Endothelial cell of umbilical vein (primary cell): ENCODE results near the gene SLC10A4. TPM values are rescaled to one million over a fixed set of nuclear protein-coding genes. Genes with fewer than 3 reads are reported as not detected.

Source experiments
- BruUV-seq: library from RNA; stranded (reverse); fragments of 400-500 nt; replicated peaks from 2 replicates; lab custom pipeline; 2021; lab: Mats Ljungman, UMichigan
- CTCF ChIA-PET: fragments of 300-600, 350-600 bp; sonication (Branson Sonifier 250); formaldehyde crosslinking; loops from one replicate; lab custom pipeline; 2021; ENCODE audit warnings: antibody characterized with exemption, inconsistent platforms; lab: Charles Lee
- POLR2A ChIA-PET: fragments of 300-600, 350-600 bp; sonication (Branson Sonifier 250); formaldehyde crosslinking; loops from one replicate; lab custom pipeline; 2021; ENCODE audit warnings: antibody characterized with exemption, inconsistent platforms; lab: Charles Lee
- DNase-seq: peaks from one replicate; pipeline ENCODE4 v3.0.0-alpha.2; 2011; ENCODE audit warnings: low read depth, low spot score
- FAIRE-seq: peaks from 2 replicates; lab custom pipeline; 2011; peaks lifted over from hg19 to GRCh38; lab: Jason Lieb, UNC
- H2AFZ ChIP-seq: 2 replicates; pipeline ENCODE4 v1.6.0; 2012; ENCODE audit warnings: low read depth, low read length, control low read depth, inconsistent platforms
- H3K27ac ChIP-seq: 2 replicates; pipeline ENCODE4 v1.5.1; 2011; ENCODE audit warnings: low read depth, mild to moderate bottlenecking, control low read depth, low read length, moderate library complexity; ENCODE audit not compliant: insufficient read depth
- H3K27me3 ChIP-seq, 2 experiments: 2 replicates each; pipeline versions ENCODE4 v1.6.0 to v1.6.1; 2011; ENCODE audit warnings: low read length in 2 of 2, mixed read lengths in 1 of 2; ENCODE audit not compliant: control insufficient read depth in 2 of 2, insufficient read depth in 2 of 2
- H3K36me3 ChIP-seq, 2 experiments: 2 replicates in 1 of 2; 3 replicates in 1 of 2; pipeline ENCODE4 v1.5.1; 2011; ENCODE audit warnings: low read length in 2 of 2, mild to moderate bottlenecking in 1 of 2, moderate library complexity in 1 of 2; ENCODE audit not compliant: control insufficient read depth in 2 of 2, insufficient read depth in 2 of 2; ENCODE audit errors: extremely low read depth in 1 of 2
- H3K4me1 ChIP-seq: 3 replicates; pipeline ENCODE4 v1.5.1; 2011; ENCODE audit warnings: mild to moderate bottlenecking, low read length; ENCODE audit not compliant: control insufficient read depth, insufficient read depth; ENCODE audit errors: extremely low read depth
- H3K4me2 ChIP-seq: 2 replicates; pipeline ENCODE4 v1.6.1; 2011; ENCODE audit warnings: low read length, control low read depth, mixed read lengths; ENCODE audit not compliant: insufficient read depth
- H3K4me3 ChIP-seq, 3 experiments: fragments of 200-600 bp in 1 of 3; sonication (generic), shearing (Covaris generic) in 1 of 3; replicated peaks in 1 of 3; 2 replicates each; pipeline ENCODE4 v1.5.1; 2011 to 2016; ENCODE audit warnings: control low read depth in 3 of 3, low read length in 3 of 3, mild to moderate bottlenecking in 2 of 3, inconsistent platforms in 1 of 3, low read depth in 1 of 3, moderate library complexity in 1 of 3; ENCODE audit not compliant: insufficient read depth in 1 of 3
- H3K79me2 ChIP-seq: 2 replicates; pipeline ENCODE4 v1.6.0; 2012; ENCODE audit warnings: low read length, inconsistent platforms; ENCODE audit not compliant: control insufficient read depth, insufficient read depth
- H3K9ac ChIP-seq: replicated peaks from 2 replicates; pipeline ENCODE3; 2011; ENCODE audit warnings: low read length, control low read depth; ENCODE audit not compliant: insufficient read depth; ENCODE audit errors: extremely low read depth
- H3K9me1 ChIP-seq: replicated peaks from 3 replicates; pipeline ENCODE4 v1.6.0; 2011; ENCODE audit warnings: mild to moderate bottlenecking, low read length; ENCODE audit not compliant: control insufficient read depth, insufficient read depth; ENCODE audit errors: extremely low read depth
- H3K9me3 ChIP-seq: replicated peaks from 2 replicates; pipeline ENCODE4 v1.5.1; 2012; ENCODE audit warnings: low read length, inconsistent platforms; ENCODE audit not compliant: control insufficient read depth, insufficient read depth
- H4K20me1 ChIP-seq: replicated peaks from 2 replicates; pipeline ENCODE3; 2011; ENCODE audit warnings: mild to moderate bottlenecking, low read length; ENCODE audit not compliant: control insufficient read depth, insufficient read depth; ENCODE audit errors: extremely low read depth
- EZH2 ChIP-seq: IDR thresholded peaks from 2 replicates; pipeline ENCODE4 v1.6.1; 2012; ENCODE audit warnings: borderline replicate concordance, low read depth, mild to moderate bottlenecking, moderate library complexity, low read length, inconsistent platforms; ENCODE audit not compliant: severe bottlenecking
- FOS ChIP-seq: IDR thresholded peaks from 2 replicates; pipeline ENCODE4 v1.6.1; 2011; ENCODE audit warnings: mild to moderate bottlenecking, low read length, moderate library complexity, borderline replicate concordance; ENCODE audit not compliant: insufficient read depth
- GATA2 ChIP-seq: IDR thresholded peaks from 2 replicates; pipeline ENCODE4 v1.7.0; 2011; ENCODE audit warnings: low read depth, mild to moderate bottlenecking, moderate library complexity, mixed read lengths, low read length; ENCODE audit not compliant: insufficient read length, insufficient read depth
- JUN ChIP-seq: IDR thresholded peaks from 2 replicates; pipeline ENCODE4 v1.6.1; 2011; ENCODE audit warnings: borderline replicate concordance, low read depth; ENCODE audit not compliant: insufficient read length, insufficient read depth
- MYC ChIP-seq: IDR thresholded peaks from one replicate; pipeline ENCODE4 v1.6.1; 2011; ENCODE audit warnings: mild to moderate bottlenecking, low read depth, low read length
- POLR2A ChIP-seq: IDR thresholded peaks from 2 replicates; pipeline ENCODE4 v1.6.1; 2012; ENCODE audit warnings: low read depth, mild to moderate bottlenecking, control low read depth, low read length
- POLR2AphosphoS5 ChIP-seq: IDR thresholded peaks from 2 replicates; pipeline ENCODE4 v1.6.1; 2012; ENCODE audit warnings: low read depth, mild to moderate bottlenecking, control low read depth, low read length, moderate library complexity; ENCODE audit not compliant: insufficient read depth
- dilution Hi-C: fragments of 300-500 bp; cut with MboI; formaldehyde crosslinking; loops from one replicate; pipeline ENCODE4 v1.15.0; 2019; ENCODE audit warnings: low sequenced_read_pairs; ENCODE audit not compliant: extremely low pct_ligation_motif_present
- intact Hi-C: fragments of 100-400 bp; cut with micrococcal nuclease; formaldehyde crosslinking; loops from one replicate; pipeline ENCODE4 v1.10.0; 2022
- polyA plus RNA-seq, 4 experiments: library from polyadenylated mRNA; depleted of rRNA in 3 of 4; stranded (reverse) in 3 of 4; unstranded in 1 of 4; fragments of >200 nt; gene quantifications; 2 replicates each; pipeline versions ENCODE4 v1.2.1 to v1.2.3, GENCODE V29; 2011 to 2012; ENCODE audit warnings: missing spikeins in 1 of 4
- total RNA-seq: library from RNA; stranded (reverse); gene quantifications from 2 replicates; pipeline ENCODE4 v1.2.3, GENCODE V29; 2021
- TF ChIP-seq, protein P1 (sequence below), 2 donors: IDR thresholded peaks; 1 replicate in 1 of 2; 2 replicates in 1 of 2; pipeline ENCODE4 v1.5.1; 2011; ENCODE audit warnings: low read length in 2 of 2, mild to moderate bottlenecking in 2 of 2, moderate library complexity in 2 of 2, control low read depth in 1 of 2, inconsistent platforms in 1 of 2, low read depth in 1 of 2; ENCODE audit not compliant: insufficient read depth in 1 of 2; ENCODE audit errors: extremely low read depth in 1 of 2
- TF ChIP-seq, protein P2 (sequence below): IDR thresholded peaks from 2 replicates; pipeline ENCODE4 v1.6.1; 2011; ENCODE audit not compliant: insufficient read depth, insufficient read length

The SLC10A4 gene
- total and polyA plus RNA-seq, 2 donors (not counting 3 experiments of a cell fraction or from before 2014, with no cell fraction given), result 0.06 TPM; not detected in 1

DNA sequence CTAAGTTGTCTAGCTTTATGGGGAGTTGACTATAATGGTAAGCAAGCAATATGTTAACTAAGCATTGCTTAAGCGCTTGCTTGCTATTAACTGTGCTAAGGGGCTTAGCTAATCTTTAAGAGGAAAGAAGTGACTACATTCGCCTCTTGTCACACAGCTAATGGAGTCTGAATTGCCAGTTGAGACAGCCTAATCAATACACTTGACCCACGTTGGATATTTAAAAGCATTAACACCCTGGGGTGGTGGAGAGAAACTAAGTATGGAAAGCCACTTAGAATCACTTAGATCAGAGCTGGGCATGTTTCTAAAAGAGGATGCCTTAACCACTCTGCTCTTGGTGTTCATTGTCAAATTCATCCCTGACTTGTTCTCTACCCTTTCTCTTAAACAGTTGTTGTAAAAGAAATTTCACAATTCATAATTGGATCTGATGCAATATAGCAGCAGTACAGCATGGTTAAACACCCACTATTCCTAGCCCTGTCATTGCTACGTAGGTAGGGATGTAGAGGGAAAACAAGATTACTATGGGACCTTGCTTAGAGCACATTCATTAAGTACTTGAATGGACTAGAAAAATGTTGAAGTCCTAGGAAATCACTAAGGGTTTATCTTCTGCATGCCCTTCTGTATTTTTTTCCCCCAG lies 10.4 kb downstream of the SLC10A4 start:
- no peak overlapping the region for H3K4me2 ChIP-seq
- ChIA-PET CTCF (interaction anchor here (0.9 to 1.4 kb wide), 4 partner anchors 8 to 23 kb away, joined by 3 read pairs; no protein-coding TSS in a partner anchor), POLR2A (no interaction called here)
- H3K4me1 ChIP-seq, result peaks cover 4% of the 10 kb centered on the region
- dilution Hi-C loops (no loop called here), intact Hi-C loops (no loop called here)
- peaks cover under 1 to 3% of the 10 kb centered on the region in 2 experiments for H3K36me3 ChIP-seq
- BruUV-seq, result no TSS peak
- H4K20me1 ChIP-seq, result no peaks in the 10 kb centered on the region
- no peak overlapping the region for H3K27ac ChIP-seq
- H3K9ac ChIP-seq, result no peak overlapping the region
- DNase-seq, result no peak
- H3K4me3 ChIP-seq, result no peak overlapping the region
- H3K9me3 ChIP-seq, result no peaks in the 10 kb centered on the region
- TF ChIP-seq, protein P1, sequence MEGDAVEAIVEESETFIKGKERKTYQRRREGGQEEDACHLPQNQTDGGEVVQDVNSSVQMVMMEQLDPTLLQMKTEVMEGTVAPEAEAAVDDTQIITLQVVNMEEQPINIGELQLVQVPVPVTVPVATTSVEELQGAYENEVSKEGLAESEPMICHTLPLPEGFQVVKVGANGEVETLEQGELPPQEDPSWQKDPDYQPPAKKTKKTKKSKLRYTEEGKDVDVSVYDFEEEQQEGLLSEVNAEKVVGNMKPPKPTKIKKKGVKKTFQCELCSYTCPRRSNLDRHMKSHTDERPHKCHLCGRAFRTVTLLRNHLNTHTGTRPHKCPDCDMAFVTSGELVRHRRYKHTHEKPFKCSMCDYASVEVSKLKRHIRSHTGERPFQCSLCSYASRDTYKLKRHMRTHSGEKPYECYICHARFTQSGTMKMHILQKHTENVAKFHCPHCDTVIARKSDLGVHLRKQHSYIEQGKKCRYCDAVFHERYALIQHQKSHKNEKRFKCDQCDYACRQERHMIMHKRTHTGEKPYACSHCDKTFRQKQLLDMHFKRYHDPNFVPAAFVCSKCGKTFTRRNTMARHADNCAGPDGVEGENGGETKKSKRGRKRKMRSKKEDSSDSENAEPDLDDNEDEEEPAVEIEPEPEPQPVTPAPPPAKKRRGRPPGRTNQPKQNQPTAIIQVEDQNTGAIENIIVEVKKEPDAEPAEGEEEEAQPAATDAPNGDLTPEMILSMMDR (IDR thresholded peaks at IDR 0.05; ENCODE audit: extremely low read depth in 1 of 2, insufficient read depth in 1 of 2, low read depth in 1 of 2, low read length in 2 of 2), result no peak
- TF ChIP-seq POLR2AphosphoS5 (no peak), JUN (no peak), FOS (no peak), MYC (no peak), EZH2 (no peak), GATA2 (no peak), POLR2A (no peak)
- TF ChIP-seq, protein P2, sequence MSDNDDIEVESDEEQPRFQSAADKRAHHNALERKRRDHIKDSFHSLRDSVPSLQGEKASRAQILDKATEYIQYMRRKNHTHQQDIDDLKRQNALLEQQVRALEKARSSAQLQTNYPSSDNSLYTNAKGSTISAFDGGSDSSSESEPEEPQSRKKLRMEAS, result no peak
- H3K27me3 ChIP-seq, result peaks cover 22 to 44% of the 10 kb centered on the region in 2 experiments
- H3K9me1 ChIP-seq, result no peaks in the 10 kb centered on the region
- no peak overlapping the region for H2AFZ ChIP-seq
- H3K79me2 ChIP-seq, result no peaks in the 10 kb centered on the region
- no peak for FAIRE-seq
